NCI-H2081 (cell line): Measurements from ENCODE around the gene CFAP97D2.

ENCODE experiments used
- DNase-seq, 2 experiments: peaks; one replicate each; lab custom pipeline; 2025; lab: John Stamatoyannopoulos, UW

The CFAP97D2 gene

DNA sequence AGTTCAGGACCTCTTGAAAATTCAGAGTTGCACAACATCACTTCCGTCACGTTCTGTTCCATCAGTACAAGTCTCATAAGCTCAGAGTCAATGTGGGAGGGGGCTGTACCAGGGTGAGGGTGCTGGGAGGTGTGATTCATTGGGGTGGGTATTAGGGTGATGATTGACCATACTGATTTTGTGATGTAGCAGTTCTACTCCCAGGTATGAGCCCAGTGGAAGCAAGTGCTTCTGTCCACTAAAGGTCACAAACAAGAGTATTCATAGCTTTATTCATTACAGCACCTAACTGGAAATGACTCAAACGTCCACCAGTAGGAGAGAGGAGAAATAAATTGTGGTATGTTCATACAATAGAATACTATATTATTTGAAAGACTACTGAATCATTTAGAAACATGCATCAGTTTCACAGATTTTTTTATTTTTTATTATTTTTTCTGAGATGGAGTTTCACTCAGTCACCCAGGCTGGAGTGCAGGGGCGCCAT is 90.3 kb downstream of the CFAP97D2 start:
- no peak for DNase-seq
